Left lung (tissue), 10 donors: Measurements from ENCODE around the gene ALDH9A1. TPM values are rescaled to one million over a fixed set of nuclear protein-coding genes. Genes with fewer than 3 reads are reported as not detected.

Experiments used
- ATAC-seq: fragments of 200-7000 bp; cut with Tn5 transposase; one replicate; pipeline ENCODE4 v1.9.1; 2020; ENCODE audit warnings: moderate library complexity
- DNase-seq, 4 donors: peaks; one replicate each; pipeline ENCODE4 v3.0.0-alpha.2; 2013 to 2020
- H3K27ac ChIP-seq, 2 donors: fragments of 200-600 bp; sonication (generic) in 1 of 2; one replicate each; pipeline versions ENCODE4 v1.5.0 to v1.8.0; 2020 to 2021
- H3K27me3 ChIP-seq, 2 donors: fragments of 200-600 bp; sonication (generic) in 1 of 2; one replicate each; pipeline versions ENCODE4 v1.5.0 to v1.8.0; 2020 to 2021
- H3K36me3 ChIP-seq, 2 donors: fragments of 200-600 bp; sonication (generic) in 1 of 2; one replicate each; pipeline versions ENCODE4 v1.5.0 to v1.8.0; 2020 to 2021
- H3K4me1 ChIP-seq, 2 donors: fragments of 200-600 bp; one replicate each; pipeline ENCODE4 v1.8.0; 2021
- H3K4me3 ChIP-seq, 2 donors: fragments of 200-600 bp; sonication (generic) in 1 of 2; one replicate each; pipeline versions ENCODE4 v1.5.0 to v1.8.0; 2020 to 2021; ENCODE audit warnings: mild to moderate bottlenecking in 1 of 2
- H3K9me3 ChIP-seq, 2 donors: fragments of 200-600 bp; sonication (generic) in 1 of 2; one replicate each; pipeline versions ENCODE4 v1.5.0 to v1.8.0; 2020 to 2021
- CTCF ChIP-seq, 2 donors: fragments of 200-600 bp; sonication (generic) in 1 of 2; IDR thresholded peaks; one replicate each; pipeline versions ENCODE4 v1.5.0 to v1.8.0; 2021; ENCODE audit warnings: antibody characterized with exemption in 2 of 2
- intact Hi-C, 2 donors: fragments of 100-400 bp; cut with DNase I; formaldehyde crosslinking; loops; one replicate each; pipeline versions ENCODE4 v1.11.2 to v1.14.2; 2022
- polyA plus RNA-seq, 6 donors: library from polyadenylated mRNA; unstranded; fragments of 120-200 nt; gene quantifications; one replicate each; pipeline ENCODE4 v1.2.1, GENCODE V29; 2013; ENCODE audit not compliant: insufficient read length in 6 of 6
- total RNA-seq, 2 donors: library from RNA; stranded (reverse); fragmentation: NEBNext Ultra II Directional; extraction: Animal tissue kit (Norgen Biotek cat#: 25700); gene quantifications; one replicate each; pipeline ENCODE4 v1.2.1, GENCODE V29; 2021
- donor health status: DM: no; HTN: yes; CAD: no.
- donor health status: DM: no; HTN: no; CAD: no.

The ALDH9A1 gene
- total and polyA plus RNA-seq, 8 donors: 69.3 to 138 (median 107) TPM

DNA sequence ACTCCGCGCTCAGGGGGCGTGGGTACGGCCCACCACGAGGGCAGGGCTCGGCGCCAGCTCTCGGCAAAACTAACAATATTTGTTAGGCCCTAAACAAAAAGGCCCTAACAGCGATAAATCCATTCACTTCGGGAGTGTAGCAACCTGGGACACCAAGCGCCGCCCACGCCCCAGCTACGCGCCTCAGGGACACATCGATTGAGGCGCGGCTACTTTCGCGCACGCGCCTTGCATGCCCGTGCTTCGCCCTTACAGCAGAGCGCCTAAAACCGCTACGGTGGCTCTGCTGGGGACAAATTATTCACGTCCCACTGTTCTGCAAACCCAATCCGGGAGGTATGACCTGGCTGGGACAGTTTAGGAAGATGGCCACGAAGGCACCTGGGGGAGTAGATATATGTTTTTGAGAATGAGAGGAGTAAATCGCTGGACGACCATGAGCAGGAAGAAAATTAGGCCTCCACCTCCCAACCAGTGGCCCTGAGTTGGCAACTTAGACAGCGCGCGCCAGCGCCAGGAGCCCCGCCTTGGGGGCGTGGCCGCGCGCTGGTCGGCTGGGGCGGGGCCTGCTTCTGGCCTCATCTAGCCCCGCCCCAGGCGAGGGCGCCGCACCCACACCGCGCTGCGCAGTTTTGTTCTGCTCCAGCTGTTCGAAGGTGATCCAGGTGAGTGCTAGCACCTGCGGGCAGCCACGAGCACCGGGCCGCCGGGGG is 67.6 kb downstream of the ALDH9A1 start, which contains the start of gene MGST3:
MGST3 (plus strand) TSS at position 606 of the 713 bp plus-strand sequence. CDS start 18,614 bp downstream, outside the sequence.
- Histone ChIP-seq H3K4me3 (peak within 1 kb of the TSS; percentile 66 to 83), H3K4me1 (peaks cover 33 to 48% of the 10 kb centered on the region in 2 donors), H3K27me3 (no peaks in the 10 kb centered on the region), H3K36me3 (no peaks in the 10 kb centered on the region), H3K27ac (peak within 1 kb of the TSS; percentile 90 to 94), H3K9me3 (no peaks in the 10 kb centered on the region)
- ATAC-seq (peak; percentile 97), DNase-seq (peak; percentile 97 to 100 (median 98))
- intact Hi-C loops: no loop called here
- no peak for TF ChIP-seq CTCF (IDR thresholded peaks at IDR 0.05)

GRCh38 chr1:165629848-165630628 is 68.3 kb downstream of the ALDH9A1 start:
- intact Hi-C loops: no loop called here
- H3K36me3 ChIP-seq: no peaks in the 10 kb centered on the region
- DNase-seq (no peak), ATAC-seq (peak; percentile 1)
- peaks cover 26 to 40% of the 10 kb centered on the region in 2 donors for H3K4me1 ChIP-seq
- peak overlapping the region; percentile 66 to 83 for H3K4me3 ChIP-seq
- no peak for TF ChIP-seq CTCF (IDR thresholded peaks at IDR 0.05)
- no peaks in the 10 kb centered on the region for H3K9me3 ChIP-seq
- no peaks in the 10 kb centered on the region for H3K27me3 ChIP-seq
- peak overlapping the region; percentile 90 to 94 for H3K27ac ChIP-seq

DNA sequence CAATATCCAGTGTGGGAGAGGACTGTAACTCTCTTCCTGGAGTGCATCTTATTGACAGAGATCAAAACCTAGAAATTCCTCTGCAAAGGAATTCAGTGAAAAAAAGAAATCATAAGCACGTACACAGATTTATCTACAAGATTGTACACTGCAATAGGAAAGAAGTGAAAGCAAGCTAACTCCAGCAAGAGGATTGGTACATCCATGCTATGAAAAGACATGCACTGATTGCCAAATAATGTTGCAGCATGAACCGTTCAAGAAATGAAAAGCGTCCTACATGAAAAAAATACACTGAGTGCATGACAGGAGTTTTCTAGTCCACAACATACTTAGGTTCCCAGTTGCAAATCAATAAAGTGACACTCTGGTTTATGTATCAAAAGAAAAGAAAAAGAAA is 69.2 kb downstream of the ALDH9A1 start:
- no peaks in the 10 kb centered on the region for H3K36me3 ChIP-seq
- no peak overlapping the region for H3K27ac ChIP-seq
- TF ChIP-seq CTCF (IDR thresholded peaks at IDR 0.05): no peak
- DNase-seq (no peak), ATAC-seq (no peak)
- peaks cover 20 to 33% of the 10 kb centered on the region in 2 donors for H3K4me1 ChIP-seq
- no peaks in the 10 kb centered on the region for H3K27me3 ChIP-seq
- no peak overlapping the region for H3K4me3 ChIP-seq
- intact Hi-C loops: no loop called here
- H3K9me3 ChIP-seq: no peaks in the 10 kb centered on the region

- intact Hi-C loops: no loop called here
- no peak overlapping the region for H3K4me3 ChIP-seq
- H3K27ac ChIP-seq: no peak overlapping the region
- DNase-seq: no peak
- H3K27me3 ChIP-seq: no peaks in the 10 kb centered on the region
- H3K36me3 ChIP-seq: no peaks in the 10 kb centered on the region
- peaks cover 12 to 25% of the 10 kb centered on the region in 2 donors for H3K4me1 ChIP-seq
- no peak for TF ChIP-seq CTCF (IDR thresholded peaks at IDR 0.05)
- H3K9me3 ChIP-seq: no peaks in the 10 kb centered on the region
- ATAC-seq: no peak
Observed at GRCh38 chr1:165628147-165628822, 70.1 kb downstream of the ALDH9A1 start.

- no peaks in the 10 kb centered on the region for H3K36me3 ChIP-seq
- intact Hi-C loops: no loop called here
- TF ChIP-seq CTCF (IDR thresholded peaks at IDR 0.05): no peak
- no peaks in the 10 kb centered on the region for H3K9me3 ChIP-seq
- H3K4me3 ChIP-seq: no peak overlapping the region
- H3K4me1 ChIP-seq: no peaks in the 10 kb centered on the region
- no peak overlapping the region for H3K27ac ChIP-seq
- ATAC-seq: no peak
- no peak for DNase-seq
- no peaks in the 10 kb centered on the region for H3K27me3 ChIP-seq
Observed at GRCh38 chr1:165624441-165624840, 73.9 kb downstream of the ALDH9A1 start.
